IMR-90 (cell line): ENCODE results near the gene FBN3. TPM values are rescaled to one million over a fixed set of nuclear protein-coding genes. Genes with fewer than 3 reads are reported as not detected.

Source experiments
- ATAC-seq: fragments of 200-7000 bp; cut with Tn5 transposase; 2 replicates; pipeline ENCODE4 v1.9.1; 2020; ENCODE audit warnings: low read depth, mild to moderate bottlenecking, moderate library complexity
- BruUV-seq: library from RNA; stranded (reverse); fragments of 400-500 nt; replicated peaks from 2 replicates; lab custom pipeline; 2021; lab: Mats Ljungman, UMichigan
- CTCF ChIA-PET: fragments of 300-600 bp; formaldehyde crosslinking; extraction: SDS; loops from one replicate; lab custom pipeline; 2021; ENCODE audit warnings: antibody characterized with exemption; lab: Yijun Ruan, JAX
- POLR2A ChIA-PET: fragments of 300-600 bp; sonication (Branson Sonifier 250); formaldehyde crosslinking; loops from one replicate; lab custom pipeline; 2022; ENCODE audit warnings: antibody characterized with exemption; ENCODE audit not compliant: unreplicated experiment; lab: Charles Lee
- DNase-seq: peaks from one replicate; pipeline ENCODE4 v3.0.0; 2013
- H2AFZ ChIP-seq: replicated peaks from 2 replicates; pipeline ENCODE3; 2013; ENCODE audit warnings: low read length, mild to moderate bottlenecking; ENCODE audit not compliant: poor library complexity
- H2AK5ac ChIP-seq: 2 replicates; pipeline ENCODE4 v1.6.1; 2013; ENCODE audit warnings: low read depth, low read length, inconsistent platforms
- H2AK9ac ChIP-seq: replicated peaks from 2 replicates; pipeline ENCODE3; 2013; ENCODE audit warnings: mild to moderate bottlenecking, low read depth, low read length, moderate library complexity; ENCODE audit not compliant: poor library complexity
- H2BK120ac ChIP-seq: 2 replicates; pipeline ENCODE4 v1.6.1; 2013; ENCODE audit warnings: low read depth, low read length, inconsistent platforms
- H2BK15ac ChIP-seq: 3 replicates; pipeline ENCODE4 v1.6.1; 2013; ENCODE audit warnings: low read depth, low read length, inconsistent platforms
- H2BK20ac ChIP-seq: 2 replicates; pipeline ENCODE4 v1.6.1; 2013; ENCODE audit warnings: low read depth, mild to moderate bottlenecking, inconsistent platforms, low read length, moderate library complexity
- H2BK5ac ChIP-seq: 2 replicates; pipeline ENCODE4 v1.6.1; 2013; ENCODE audit warnings: mild to moderate bottlenecking, low read depth, low read length, inconsistent platforms; ENCODE audit not compliant: poor library complexity, severe bottlenecking
- H3K14ac ChIP-seq: replicated peaks from 2 replicates; pipeline ENCODE4 v1.6.1; 2013; ENCODE audit warnings: low read depth, low read length, inconsistent platforms
- H3K18ac ChIP-seq: 2 replicates; pipeline ENCODE4 v1.6.1; 2013; ENCODE audit warnings: low read depth, low read length, control low read depth
- H3K23ac ChIP-seq: 2 replicates; pipeline ENCODE4 v1.6.1; 2013; ENCODE audit warnings: low read depth, low read length, inconsistent platforms
- H3K27ac ChIP-seq: 2 replicates; pipeline ENCODE4 v1.5.1; 2013; ENCODE audit warnings: mild to moderate bottlenecking, control low read depth, low read length; ENCODE audit not compliant: insufficient read depth
- H3K27me3 ChIP-seq: 2 replicates; pipeline ENCODE4 v1.6.1; 2013; ENCODE audit warnings: low read length; ENCODE audit not compliant: control insufficient read depth, insufficient read depth
- H3K36me3 ChIP-seq: 2 replicates; pipeline ENCODE4 v1.6.1; 2013; ENCODE audit warnings: low read length, mixed read lengths; ENCODE audit not compliant: control insufficient read depth, insufficient read depth
- H3K4ac ChIP-seq: 2 replicates; pipeline ENCODE4 v1.6.1; 2013; ENCODE audit warnings: low read depth, low read length, inconsistent platforms
- H3K4me1 ChIP-seq: 2 replicates; pipeline ENCODE4 v1.6.1; 2013; ENCODE audit warnings: low read length, mixed read lengths; ENCODE audit not compliant: control insufficient read depth, insufficient read depth
- H3K4me2 ChIP-seq: 2 replicates; pipeline ENCODE4 v1.6.1; 2013; ENCODE audit warnings: low read depth, mild to moderate bottlenecking, control low read depth, low read length, moderate library complexity
- H3K4me3 ChIP-seq: 2 replicates; pipeline ENCODE4 v1.5.1; 2013; ENCODE audit warnings: low read depth, mild to moderate bottlenecking, control low read depth, low read length, moderate library complexity; ENCODE audit not compliant: insufficient read depth
- H3K56ac ChIP-seq: 2 replicates; pipeline ENCODE4 v1.6.1; 2013; ENCODE audit warnings: low read length, inconsistent platforms; ENCODE audit not compliant: insufficient read depth; ENCODE audit errors: extremely low read depth
- H3K79me1 ChIP-seq, 2 experiments: 2 replicates each; pipeline ENCODE4 v1.6.1; 2013; ENCODE audit warnings: low read length in 2 of 2, inconsistent platforms in 1 of 2, low read depth in 1 of 2
- H3K9ac ChIP-seq: 2 replicates; pipeline ENCODE4 v1.6.1; 2013; ENCODE audit warnings: low read depth, low read length, control low read depth
- H3K9me1 ChIP-seq: 2 replicates; pipeline ENCODE4 v1.6.1; 2013; ENCODE audit warnings: low read length, inconsistent platforms; ENCODE audit not compliant: insufficient read depth
- H3K9me3 ChIP-seq: 2 replicates; pipeline ENCODE4 v1.6.1; 2013; ENCODE audit warnings: low read length; ENCODE audit not compliant: control insufficient read depth, insufficient read depth
- H4K20me1 ChIP-seq: 2 replicates; pipeline ENCODE4 v1.6.1; 2013; ENCODE audit warnings: low read length, inconsistent platforms; ENCODE audit not compliant: insufficient read depth
- H4K5ac ChIP-seq: 2 replicates; pipeline ENCODE4 v1.6.1; 2013; ENCODE audit warnings: mild to moderate bottlenecking, low read depth, low read length, control low read depth
- H4K8ac ChIP-seq, 2 experiments: 2 replicates each; pipeline ENCODE4 v1.6.1; 2013; ENCODE audit warnings: low read depth in 2 of 2, low read length in 2 of 2, control low read depth in 1 of 2, inconsistent platforms in 1 of 2
- H4K91ac ChIP-seq: 2 replicates; pipeline ENCODE4 v1.6.1; 2013; ENCODE audit warnings: low read depth, low read length, inconsistent platforms; ENCODE audit not compliant: insufficient read depth
- BHLHE40 ChIP-seq: fragments of 150-350 bp; IDR thresholded peaks from 2 replicates; pipeline ENCODE4 v1.6.1; 2016; ENCODE audit warnings: mild to moderate bottlenecking, low read depth, low read length
- CHD1 ChIP-seq: IDR thresholded peaks from 2 replicates; pipeline ENCODE4 v1.6.1; 2012; ENCODE audit warnings: low read depth, low read length, improper control_type of control experiment
- FOS ChIP-seq: fragments of 150-350 bp; IDR thresholded peaks from 2 replicates; pipeline ENCODE4 v1.6.1; 2016; ENCODE audit warnings: low read depth, low read length
- MAFK ChIP-seq: IDR thresholded peaks from 2 replicates; pipeline ENCODE4 v1.6.1; 2012; ENCODE audit warnings: low read depth, low read length, improper control_type of control experiment
- MAZ ChIP-seq: IDR thresholded peaks from 2 replicates; pipeline ENCODE4 v1.6.1; 2012; ENCODE audit warnings: low read depth, mild to moderate bottlenecking, low read length, improper control_type of control experiment, moderate library complexity, borderline replicate concordance
- MXI1 ChIP-seq: IDR thresholded peaks from 2 replicates; pipeline ENCODE4 v1.6.1; 2012; ENCODE audit warnings: low read depth, mild to moderate bottlenecking, low read length, moderate library complexity, borderline replicate concordance
- NFE2L2 ChIP-seq: fragments of 150-350 bp; IDR thresholded peaks from 2 replicates; pipeline ENCODE4 v1.6.1; 2016; ENCODE audit warnings: low read depth, mild to moderate bottlenecking, low read length
- POLR2A ChIP-seq: IDR thresholded peaks from 2 replicates; pipeline ENCODE4 v1.6.1; 2012; ENCODE audit warnings: mild to moderate bottlenecking, low read depth, low read length
- SMC3 ChIP-seq: fragments of 150-350 bp; IDR thresholded peaks from 2 replicates; pipeline ENCODE4 v1.6.1; 2016; ENCODE audit warnings: low read depth, mild to moderate bottlenecking, antibody characterized with exemption, low read length, moderate library complexity
- WGBS, 2 experiments: methylation state at CpG; one replicate each; pipeline versions ENCODE4 v1.1.5 to v1.1.7; 2013; ENCODE audit warnings: missing lambda C conversion rate in 2 of 2; ENCODE audit not compliant: insufficient read length in 1 of 2; ENCODE audit errors: extremely low coverage in 2 of 2; 5-methylcytosine and 5-hydroxymethylcytosine counted together
- dilution Hi-C: fragments of 300-500 bp; cut with HindIII; formaldehyde crosslinking; loops from one replicate; pipeline ENCODE4 v1.14.3; 2018; ENCODE audit warnings: low sequenced_read_pairs; ENCODE audit not compliant: unreplicated experiment
- in situ Hi-C: fragments of 300-500 bp; cut with MboI; formaldehyde crosslinking; loops from 3 replicates; pipeline ENCODE4 v1.14.3; 2019; ENCODE audit warnings: low sequenced_read_pairs, inconsistent platforms, mixed read lengths
- intact Hi-C: fragments of 100-400 bp; cut with micrococcal nuclease; formaldehyde crosslinking; loops from 2 replicates; pipeline ENCODE4 v1.10.0; 2022
- polyA plus RNA-seq, 3 experiments: library from polyadenylated mRNA; depleted of rRNA; stranded (reverse); fragments of >200 nt; gene quantifications; 2 replicates each; pipeline ENCODE4 v1.2.3, GENCODE V29; 2012; ENCODE audit warnings: low replicate concordance in 1 of 3
- total RNA-seq: library from RNA; depleted of rRNA; stranded (reverse); fragments of >200 nt; gene quantifications from 2 replicates; pipeline ENCODE4 v1.2.3, GENCODE V29; 2012
- TF ChIP-seq, protein P1 (sequence below): conservative IDR thresholded peaks from 2 replicates; pipeline ENCODE4 v1.5.1; 2012; ENCODE audit warnings: mild to moderate bottlenecking, low read depth, low read length, improper control_type of control experiment

FBN3 gene
- total and polyA plus RNA-seq, 2 of the 4 experiments (the other 2 are of a cell fraction) = not detected

DNA sequence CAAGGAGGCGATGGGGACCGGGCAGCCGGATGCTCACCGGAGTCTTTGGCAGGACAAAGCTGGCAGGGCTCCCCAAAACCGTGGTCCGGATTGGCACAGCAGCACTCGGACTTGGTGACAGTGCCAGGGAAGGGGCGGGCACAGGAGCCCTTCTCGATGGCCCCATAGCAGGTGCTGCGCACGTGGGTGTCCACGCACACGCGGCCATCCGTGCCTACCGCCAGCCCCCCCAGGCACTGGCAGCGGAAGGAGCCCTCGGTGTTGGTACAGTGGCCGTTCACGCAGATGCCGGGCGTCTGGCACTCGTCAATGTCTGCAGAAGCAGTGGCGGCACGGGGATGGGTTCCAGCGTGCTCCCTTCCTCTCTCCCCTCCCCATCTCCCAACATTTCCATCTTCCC, 17.9 kb downstream of the FBN3 start:
- Histone ChIP-seq H2BK120ac (no peak overlapping the region), H2BK5ac (no peak overlapping the region), H2BK15ac (no peak overlapping the region), H3K79me1 (no peaks in the 10 kb centered on the region), H3K4me3 (no peak overlapping the region), H2AK9ac (no peak overlapping the region), H4K91ac (no peak overlapping the region), H2AFZ (no peak overlapping the region), H3K9ac (no peak overlapping the region), H3K56ac (no peak overlapping the region), H2BK20ac (no peak overlapping the region), H3K23ac (no peak overlapping the region), H2AK5ac (no peak overlapping the region), H3K14ac (no peak overlapping the region), H3K9me3 (no peaks in the 10 kb centered on the region), H3K27ac (no peak overlapping the region), H3K36me3 (no peaks in the 10 kb centered on the region), H3K4ac (no peak overlapping the region), H4K5ac (no peak overlapping the region), H4K8ac (no peak overlapping the region), H4K20me1 (no peaks in the 10 kb centered on the region), H3K4me2 (no peak overlapping the region), H3K27me3 (peaks cover 8% of the 10 kb centered on the region; the same call in 1 of the 2 replicates), H3K18ac (no peak overlapping the region), H3K4me1 (no peaks in the 10 kb centered on the region), H3K9me1 (no peaks in the 10 kb centered on the region)
- dilution Hi-C loops = no loop called here
- in situ Hi-C loops = no loop called here
- POLR2A ChIA-PET = no interaction called here
- no TSS peak for BruUV-seq
- TF ChIP-seq FOS = no peak
- TF ChIP-seq POLR2A = no peak
- no peak for TF ChIP-seq BHLHE40
- no peak for TF ChIP-seq MAFK
- TF ChIP-seq MAZ = no peak
- TF ChIP-seq, protein P1, sequence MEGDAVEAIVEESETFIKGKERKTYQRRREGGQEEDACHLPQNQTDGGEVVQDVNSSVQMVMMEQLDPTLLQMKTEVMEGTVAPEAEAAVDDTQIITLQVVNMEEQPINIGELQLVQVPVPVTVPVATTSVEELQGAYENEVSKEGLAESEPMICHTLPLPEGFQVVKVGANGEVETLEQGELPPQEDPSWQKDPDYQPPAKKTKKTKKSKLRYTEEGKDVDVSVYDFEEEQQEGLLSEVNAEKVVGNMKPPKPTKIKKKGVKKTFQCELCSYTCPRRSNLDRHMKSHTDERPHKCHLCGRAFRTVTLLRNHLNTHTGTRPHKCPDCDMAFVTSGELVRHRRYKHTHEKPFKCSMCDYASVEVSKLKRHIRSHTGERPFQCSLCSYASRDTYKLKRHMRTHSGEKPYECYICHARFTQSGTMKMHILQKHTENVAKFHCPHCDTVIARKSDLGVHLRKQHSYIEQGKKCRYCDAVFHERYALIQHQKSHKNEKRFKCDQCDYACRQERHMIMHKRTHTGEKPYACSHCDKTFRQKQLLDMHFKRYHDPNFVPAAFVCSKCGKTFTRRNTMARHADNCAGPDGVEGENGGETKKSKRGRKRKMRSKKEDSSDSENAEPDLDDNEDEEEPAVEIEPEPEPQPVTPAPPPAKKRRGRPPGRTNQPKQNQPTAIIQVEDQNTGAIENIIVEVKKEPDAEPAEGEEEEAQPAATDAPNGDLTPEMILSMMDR = no peak
- no peak for TF ChIP-seq MXI1
- TF ChIP-seq CHD1 = no peak
- no peak for TF ChIP-seq NFE2L2
- TF ChIP-seq SMC3 = no peak
- 89% methylated on average over 9 of the region's 26 CpGs; no CpG with 5 or more reads in 1 of the 2 experiments for WGBS, 2 experiments
- CTCF ChIA-PET = no interaction called here
- no peak for DNase-seq
- ATAC-seq = no peak
- intact Hi-C loops = no loop called here
